Measurements from ENCODE around the gene MOV10. TPM values are rescaled to one million over a fixed set of nuclear protein-coding genes. Genes with fewer than 3 reads are reported as not detected.

The MOV10 gene
- total and polyA plus RNA-seq, 10 of the 15 experiments (the other 5 are each of a cell fraction or from before 2014, with no cell fraction given) = 21.0 to 80.3 (median 49.8) TPM

DNA sequence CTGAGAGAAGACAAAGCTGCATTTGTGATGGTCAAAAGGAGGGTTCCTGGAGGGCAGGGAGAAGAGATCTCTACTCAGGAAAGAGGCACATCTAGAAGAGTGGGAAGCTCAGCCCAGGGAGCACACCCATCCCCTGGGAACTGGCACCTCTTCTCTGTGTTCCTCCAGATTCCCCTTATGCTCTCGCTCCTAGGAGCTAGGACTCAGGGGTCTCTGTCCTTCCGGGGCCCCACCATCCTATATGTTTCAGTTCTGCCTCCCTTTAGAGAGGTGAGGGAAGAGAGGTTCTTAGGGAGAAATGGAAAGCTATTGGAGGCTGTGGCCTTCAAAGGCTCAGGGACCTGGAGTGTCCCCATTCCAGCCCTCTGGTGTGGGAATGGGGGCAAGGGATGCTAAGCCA is 45.2 kb downstream of the MOV10 start:
- DNase-seq (ENCODE audit: low read depth, low spot score) (no peak), ATAC-seq (no peak), FAIRE-seq (no peak)
- POLR2A ChIA-PET = no interaction called here
- Histone ChIP-seq H3K36me3 (ENCODE audit: control insufficient read depth in 2 of 2, insufficient read depth in 2 of 2, low read length in 1 of 2) (no peaks in the 10 kb centered on the region), H2AFZ (ENCODE audit: control insufficient read depth, low read depth, low read length) (no peak overlapping the region), H3K79me2 (ENCODE audit: control insufficient read depth, insufficient read depth, low read length) (no peaks in the 10 kb centered on the region), H3K27me3 (replicated peaks in 1 of 2; ENCODE audit: control insufficient read depth in 2 of 2, insufficient read depth in 2 of 2, low read length in 1 of 2) (peaks cover 0 to 3% of the 10 kb centered on the region in 2 experiments; a peak in 2 of 4 replicates), H3K4me2 (ENCODE audit: control insufficient read depth, insufficient read depth) (no peak overlapping the region), H4K20me1 (ENCODE audit: control insufficient read depth, insufficient read depth) (no peaks in the 10 kb centered on the region), H3K9ac (ENCODE audit: control insufficient read depth, insufficient read depth, low read length) (no peak overlapping the region), H3K27ac (ENCODE audit: control insufficient read depth, insufficient read depth) (no peak overlapping the region), H3K4me1 (ENCODE audit: control insufficient read depth, insufficient read depth, low read length) (peaks cover 11% of the 10 kb centered on the region), H3K9me3 (replicated peaks; ENCODE audit: control insufficient read depth, insufficient read depth, low read length) (no peaks in the 10 kb centered on the region), H3K4me3 (no peak overlapping the region)
- no TSS peak for BruUV-seq (replicated peaks)
- TF ChIP-seq CBFB (IDR thresholded peaks at IDR 0.05; ENCODE audit: low read depth) (no peak), TCF7 (IDR thresholded peaks at IDR 0.05; ENCODE audit: borderline replicate concordance) (no peak), LARP7 (IDR thresholded peaks at IDR 0.05) (no peak), SIX5 (IDR thresholded peaks at IDR 0.05; ENCODE audit: low read depth, low read length, severe bottlenecking) (no peak), NR2C1 (IDR thresholded peaks at IDR 0.05) (no peak)
- TF ChIP-seq, protein P1, sequence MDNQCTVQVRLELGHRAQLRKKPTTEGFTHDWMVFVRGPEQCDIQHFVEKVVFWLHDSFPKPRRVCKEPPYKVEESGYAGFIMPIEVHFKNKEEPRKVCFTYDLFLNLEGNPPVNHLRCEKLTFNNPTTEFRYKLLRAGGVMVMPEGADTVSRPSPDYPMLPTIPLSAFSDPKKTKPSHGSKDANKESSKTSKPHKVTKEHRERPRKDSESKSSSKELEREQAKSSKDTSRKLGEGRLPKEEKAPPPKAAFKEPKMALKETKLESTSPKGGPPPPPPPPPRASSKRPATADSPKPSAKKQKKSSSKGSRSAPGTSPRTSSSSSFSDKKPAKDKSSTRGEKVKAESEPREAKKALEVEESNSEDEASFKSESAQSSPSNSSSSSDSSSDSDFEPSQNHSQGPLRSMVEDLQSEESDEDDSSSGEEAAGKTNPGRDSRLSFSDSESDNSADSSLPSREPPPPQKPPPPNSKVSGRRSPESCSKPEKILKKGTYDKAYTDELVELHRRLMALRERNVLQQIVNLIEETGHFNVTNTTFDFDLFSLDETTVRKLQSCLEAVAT (IDR thresholded peaks at IDR 0.05) = no peak
- TF ChIP-seq, protein P2, sequence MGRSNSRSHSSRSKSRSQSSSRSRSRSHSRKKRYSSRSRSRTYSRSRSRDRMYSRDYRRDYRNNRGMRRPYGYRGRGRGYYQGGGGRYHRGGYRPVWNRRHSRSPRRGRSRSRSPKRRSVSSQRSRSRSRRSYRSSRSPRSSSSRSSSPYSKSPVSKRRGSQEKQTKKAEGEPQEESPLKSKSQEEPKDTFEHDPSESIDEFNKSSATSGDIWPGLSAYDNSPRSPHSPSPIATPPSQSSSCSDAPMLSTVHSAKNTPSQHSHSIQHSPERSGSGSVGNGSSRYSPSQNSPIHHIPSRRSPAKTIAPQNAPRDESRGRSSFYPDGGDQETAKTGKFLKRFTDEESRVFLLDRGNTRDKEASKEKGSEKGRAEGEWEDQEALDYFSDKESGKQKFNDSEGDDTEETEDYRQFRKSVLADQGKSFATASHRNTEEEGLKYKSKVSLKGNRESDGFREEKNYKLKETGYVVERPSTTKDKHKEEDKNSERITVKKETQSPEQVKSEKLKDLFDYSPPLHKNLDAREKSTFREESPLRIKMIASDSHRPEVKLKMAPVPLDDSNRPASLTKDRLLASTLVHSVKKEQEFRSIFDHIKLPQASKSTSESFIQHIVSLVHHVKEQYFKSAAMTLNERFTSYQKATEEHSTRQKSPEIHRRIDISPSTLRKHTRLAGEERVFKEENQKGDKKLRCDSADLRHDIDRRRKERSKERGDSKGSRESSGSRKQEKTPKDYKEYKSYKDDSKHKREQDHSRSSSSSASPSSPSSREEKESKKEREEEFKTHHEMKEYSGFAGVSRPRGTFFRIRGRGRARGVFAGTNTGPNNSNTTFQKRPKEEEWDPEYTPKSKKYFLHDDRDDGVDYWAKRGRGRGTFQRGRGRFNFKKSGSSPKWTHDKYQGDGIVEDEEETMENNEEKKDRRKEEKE (IDR thresholded peaks at IDR 0.05) = no peak
- intact Hi-C loops (cut with micrococcal nuclease; ENCODE audit: unreplicated experiment) (loop anchor here (5.0 to 10.0 kb wide), 4 partner anchors 163 to 958 kb away; partner anchors contain the start of gene MAGI3), in situ Hi-C loops (cut with MboI) (loop anchor here (5.0 kb wide), 2 partner anchors 88 to 323 kb away; no protein-coding TSS in a partner anchor)
- 0% methylated on average over 2 of the region's 2 CpGs for WGBS (ENCODE audit: insufficient coverage, insufficient replicate concordance, low lambda C conversion rate, missing lambda C conversion rate)
- SMC1A ChIA-PET (ENCODE audit: uncharacterized antibody, unreplicated experiment) = interaction anchor here (0.6 to 8.7 kb wide), 6 partner anchors 15 to 328 kb away, joined by 3 to 178 read pairs (median 3); no protein-coding TSS in a partner anchor
- RAD21 ChIA-PET (ENCODE audit: unreplicated experiment) = interaction anchor here (0.7 to 8.6 kb wide), 3 partner anchors 10 to 323 kb away, joined by 3 to 192 read pairs (median 3); no protein-coding TSS in a partner anchor
- CTCF ChIA-PET = interaction anchor here (0.7 to 10.8 kb wide), 9 partner anchors 11 to 329 kb away, joined by 3 to 428 read pairs (median 7); no protein-coding TSS in a partner anchor

Data from GM12878 (cell line).